HG02840 (cell line): ENCODE measurements around the gene EME2.

ENCODE experiments used
- ATAC-seq: cut with Tn5 transposase; IDR thresholded peaks from one replicate; pipeline ENCODE4 v1.9.1; 2021; ENCODE audit warnings: mild to moderate bottlenecking, moderate library complexity, moderate number of reproducible peaks; ENCODE audit not compliant: unreplicated experiment, low FRiP score

Gene EME2

GRCh38 chr16:1745181-1745899, 27.3 kb upstream of the EME2 start:
- no peak for ATAC-seq

- ATAC-seq = no peak
These were observed 26.5 kb upstream of the EME2 start for GRCh38 chr16:1745900-1746692.

GRCh38 chr16:1746693-1747195, 25.9 kb upstream of the EME2 start:
- ATAC-seq = no peak

- no peak for ATAC-seq
These were observed 24.7 kb upstream of the EME2 start for GRCh38 chr16:1747934-1748333.

- ATAC-seq = no peak
These were observed 23.2 kb upstream of the EME2 start for GRCh38 chr16:1749152-1750117.

GRCh38 chr16:1751946-1752345, 20.7 kb upstream of the EME2 start:
- no peak for ATAC-seq

GRCh38 chr16:1752853-1753252, 19.8 kb upstream of the EME2 start:
- ATAC-seq = no peak

- no peak for ATAC-seq
These were observed 18.4 kb upstream of the EME2 start for GRCh38 chr16:1754204-1754603.

- ATAC-seq = no peak
These were observed 14.7 kb upstream of the EME2 start for GRCh38 chr16:1757714-1758461.

GRCh38 chr16:1758923-1759322, 13.7 kb upstream of the EME2 start:
- ATAC-seq = no peak

GRCh38 chr16:1759511-1759910, 13.1 kb upstream of the EME2 start:
- no peak for ATAC-seq

GRCh38 chr16:1760911-1761310, 11.7 kb upstream of the EME2 start:
- no peak for ATAC-seq

GRCh38 chr16:1761751-1762150, 10.9 kb upstream of the EME2 start:
- no peak for ATAC-seq

GRCh38 chr16:1762196-1762878, 10.3 kb upstream of the EME2 start:
- no peak for ATAC-seq

- ATAC-seq = no peak
These were observed 9.6 kb upstream of the EME2 start for GRCh38 chr16:1762879-1763520.

- ATAC-seq = no peak
These were observed 8.8 kb upstream of the EME2 start for GRCh38 chr16:1763521-1764511.

- no peak for ATAC-seq
These were observed 7.6 kb upstream of the EME2 start for GRCh38 chr16:1764971-1765370.

GRCh38 chr16:1765826-1766225, 6.8 kb upstream of the EME2 start:
- no peak for ATAC-seq
